ENCODE measurements around the gene SH3GL3.

GRCh38 chr15:83410532-83410931 lies 36.6 kb upstream of the SH3GL3 start:
- no peak for TF ChIP-seq CTCF (IDR thresholded peaks at IDR 0.05)
- TF ChIP-seq POLR2A (IDR thresholded peaks at IDR 0.05), result no peak

Data from Peyer's patch (tissue), 4 donors.